ENCODE data around the gene CHD9. TPM values are rescaled to one million over a fixed set of nuclear protein-coding genes. Genes with fewer than 3 reads are reported as not detected.

CHD9 gene
- total RNA-seq, 2 donors from 2014 or later = 39.2 to 66.1 TPM

DNA sequence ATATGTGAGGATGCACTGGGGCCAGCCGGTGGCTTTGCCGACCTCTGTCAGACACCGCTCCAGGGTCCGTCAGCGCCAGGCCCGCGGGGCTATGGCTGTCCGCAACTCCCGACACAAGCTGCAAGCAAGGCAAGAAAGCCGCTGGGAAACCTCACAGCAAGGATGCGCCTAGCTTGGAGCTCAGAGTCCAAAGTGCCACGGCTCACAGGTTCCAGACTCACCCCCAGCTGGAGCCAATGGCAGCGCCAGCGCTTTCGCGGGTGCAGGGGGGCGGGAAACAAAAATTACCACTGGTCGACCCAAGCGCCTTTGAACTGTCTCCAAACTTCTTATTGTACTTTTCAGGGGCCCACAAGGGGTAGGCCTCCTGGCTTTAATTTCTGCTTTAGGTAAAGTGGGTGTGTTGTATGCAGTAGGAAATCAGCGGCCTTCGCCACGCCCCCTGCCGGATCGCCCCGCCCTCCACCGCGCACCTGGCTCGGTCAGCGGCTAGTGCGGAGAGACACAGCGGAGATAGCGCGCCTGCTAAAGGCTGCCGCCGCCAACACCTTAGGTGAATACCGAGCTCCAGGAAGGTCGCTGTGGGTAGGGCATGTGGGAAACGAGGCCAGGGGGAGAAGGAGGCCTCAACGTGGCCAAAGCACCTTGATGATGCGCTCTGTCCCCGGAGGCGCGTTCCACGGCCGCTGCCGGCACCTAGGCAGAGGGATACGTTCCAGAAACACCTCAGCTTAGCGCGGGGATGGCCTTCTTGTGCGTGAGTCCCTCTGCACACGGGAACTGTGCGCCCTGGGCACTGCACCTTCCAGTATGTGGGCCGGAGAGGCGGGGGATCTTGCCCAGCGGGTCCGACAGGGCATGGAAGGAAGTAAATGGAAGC lies 318.4 kb downstream of the CHD9 start:
- H3K4me3 ChIP-seq = peak overlapping the region; percentile 36
- intact Hi-C loops (cut with DNase I) = no loop called here
- H3K27ac ChIP-seq = peak overlapping the region; percentile 67
- no peak for TF ChIP-seq CTCF (IDR thresholded peaks at IDR 0.05)
- no peaks in the 10 kb centered on the region for H3K9me3 ChIP-seq
- no peaks in the 10 kb centered on the region for H3K4me1 ChIP-seq
- peak; percentile 90 for DNase-seq
- H3K9ac ChIP-seq (ENCODE audit: low read depth in 2 of 2, low read length in 2 of 2) = peak overlapping the region; percentile 14 to 74
- no peaks in the 10 kb centered on the region for H3K27me3 ChIP-seq
- H3K36me3 ChIP-seq = no peaks in the 10 kb centered on the region

DNA sequence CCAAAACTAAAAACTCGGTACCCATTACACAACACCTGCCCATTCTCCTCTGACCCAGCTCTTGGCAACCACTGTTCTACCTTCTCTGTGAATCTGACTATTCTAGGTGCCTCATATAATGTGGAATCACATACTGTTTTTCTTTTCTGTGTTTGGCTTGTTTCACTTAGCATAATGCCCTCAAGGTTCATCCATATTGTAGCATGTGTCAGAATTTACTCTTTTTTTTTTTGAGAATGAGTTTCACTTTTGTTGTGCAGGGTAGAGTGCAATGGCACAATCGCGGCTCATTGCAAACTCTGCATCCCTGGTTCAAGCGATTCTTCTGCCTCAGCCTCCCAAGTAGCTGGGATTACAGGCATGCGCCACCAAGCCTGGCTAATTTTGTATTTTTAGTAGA lies 320.0 kb downstream of the CHD9 start:
- H3K27ac ChIP-seq = no peak overlapping the region
- no peak for TF ChIP-seq CTCF (IDR thresholded peaks at IDR 0.05)
- no peaks in the 10 kb centered on the region for H3K27me3 ChIP-seq
- no peak for DNase-seq
- no peaks in the 10 kb centered on the region for H3K4me1 ChIP-seq
- intact Hi-C loops (cut with DNase I) = no loop called here
- H3K9me3 ChIP-seq = no peaks in the 10 kb centered on the region
- no peaks in the 10 kb centered on the region for H3K36me3 ChIP-seq
- H3K4me3 ChIP-seq = no peak overlapping the region
- no peak overlapping the region for H3K9ac ChIP-seq (ENCODE audit: low read depth in 2 of 2, low read length in 2 of 2)

- Histone ChIP-seq H3K27me3 (no peaks in the 10 kb centered on the region), H3K9me3 (no peaks in the 10 kb centered on the region), H3K4me1 (no peaks in the 10 kb centered on the region), H3K4me3 (no peak overlapping the region), H3K27ac (no peak overlapping the region), H3K36me3 (no peaks in the 10 kb centered on the region), H3K9ac (ENCODE audit: low read depth in 2 of 2, low read length in 2 of 2) (no peak overlapping the region)
- intact Hi-C loops (cut with DNase I) = no loop called here
- no peak for DNase-seq
- TF ChIP-seq CTCF (IDR thresholded peaks at IDR 0.05) = no peak
Measured at GRCh38 chr16:53378138-53378537, 323.3 kb downstream of the CHD9 start.

Other genes starting within 250 kb of the CHD9 start
- gene CHD9NB, start 2.1 kb upstream of the CHD9 start, total RNA-seq = 1 to 10 TPM; 2.5 to 5.6 TPM